HuH-7.5 (cell line): Measurements from ENCODE around the gene HIP1.
A peak's percentile ranks its signal among the peaks of the same experiment; 100 is the strongest.
"Not testable (repeated sequence)": the region's sequence is repeated elsewhere in the genome, so short reads cannot be mapped to it uniquely, and the experiment has no call there.

Source experiments
- DNase-seq: peaks from one replicate; pipeline ENCODE4 v3.0.0; 2011; ENCODE audit warnings: low spot score

Gene HIP1

DNA sequence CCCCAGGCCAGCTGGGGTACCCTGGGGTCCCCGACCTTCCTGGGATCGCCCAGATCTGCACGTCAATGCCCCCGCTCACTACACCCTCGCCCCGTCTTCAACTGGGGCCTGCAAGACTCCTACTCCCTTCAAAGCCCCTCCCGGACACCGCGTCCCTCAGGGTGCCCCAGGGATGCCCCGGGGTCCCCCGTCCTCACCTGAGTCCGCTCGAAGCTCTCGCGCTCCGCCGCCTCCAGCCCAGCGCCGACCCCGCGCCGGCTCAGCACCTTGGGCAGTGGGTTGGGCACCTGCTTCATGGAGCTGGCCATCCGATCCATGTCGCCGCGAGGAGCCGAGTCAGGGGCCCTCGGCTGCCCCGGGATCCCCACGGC, at the start of gene HIP1:
HIP1 (minus strand) TSS at position 338 of the 371 bp plus-strand sequence; CDS start at position 317, 21 bp downstream.
- no peak for DNase-seq

DNA sequence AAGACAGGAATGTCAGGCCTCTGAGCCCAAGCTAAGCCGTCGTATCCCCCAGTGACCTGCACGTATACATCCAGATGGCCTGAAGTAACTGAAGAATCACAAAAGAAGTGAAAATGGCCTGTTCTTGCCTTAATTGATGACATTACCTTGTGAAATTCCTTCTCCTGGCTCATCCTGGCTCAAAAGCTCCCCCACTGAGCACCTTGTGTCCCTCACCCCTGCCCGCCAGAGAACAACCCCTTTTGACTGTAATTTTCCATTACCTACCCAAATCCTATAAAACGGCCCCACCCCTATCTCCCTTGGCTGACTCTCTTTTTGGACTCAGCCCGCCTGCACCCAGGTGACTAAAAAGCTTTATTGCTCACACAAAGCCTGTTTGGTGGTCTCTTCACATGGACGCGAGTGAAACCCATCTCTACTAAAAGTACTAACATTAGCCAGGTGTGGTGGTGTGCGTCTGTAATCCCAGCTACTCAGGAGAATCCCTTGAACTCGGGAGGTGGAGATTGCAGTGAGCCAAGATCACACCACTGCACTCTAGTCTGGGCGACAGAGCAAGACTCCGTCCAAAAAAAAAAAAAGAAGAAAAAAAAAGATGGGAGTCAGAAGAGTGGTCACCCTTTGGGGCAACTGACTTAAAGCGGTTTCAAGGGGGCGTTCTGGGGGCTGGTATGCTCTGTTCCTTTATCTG, 49.6 kb upstream of the HIP1 start:
- not testable (repeated sequence) for DNase-seq

DNA sequence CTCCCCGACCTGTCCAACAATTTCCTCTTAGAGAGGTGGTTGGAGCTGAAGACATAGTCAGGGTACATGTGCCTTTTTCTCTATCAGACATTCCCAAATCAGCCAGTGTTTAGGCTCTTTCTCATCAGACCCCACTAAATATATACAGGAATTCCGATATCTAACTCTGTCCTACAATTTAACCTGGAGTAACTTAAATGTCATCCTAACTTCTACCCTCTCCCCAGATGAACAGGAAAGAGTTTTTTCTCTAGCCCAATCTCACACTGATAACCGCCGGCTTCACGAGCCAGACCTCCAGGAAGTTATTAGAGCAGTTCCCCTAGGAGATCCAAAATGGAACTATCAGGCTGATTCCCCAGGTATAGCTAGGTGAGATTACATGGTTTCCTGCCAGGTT, 44.3 kb upstream of the HIP1 start:
- DNase-seq, result not testable (repeated sequence)

DNA sequence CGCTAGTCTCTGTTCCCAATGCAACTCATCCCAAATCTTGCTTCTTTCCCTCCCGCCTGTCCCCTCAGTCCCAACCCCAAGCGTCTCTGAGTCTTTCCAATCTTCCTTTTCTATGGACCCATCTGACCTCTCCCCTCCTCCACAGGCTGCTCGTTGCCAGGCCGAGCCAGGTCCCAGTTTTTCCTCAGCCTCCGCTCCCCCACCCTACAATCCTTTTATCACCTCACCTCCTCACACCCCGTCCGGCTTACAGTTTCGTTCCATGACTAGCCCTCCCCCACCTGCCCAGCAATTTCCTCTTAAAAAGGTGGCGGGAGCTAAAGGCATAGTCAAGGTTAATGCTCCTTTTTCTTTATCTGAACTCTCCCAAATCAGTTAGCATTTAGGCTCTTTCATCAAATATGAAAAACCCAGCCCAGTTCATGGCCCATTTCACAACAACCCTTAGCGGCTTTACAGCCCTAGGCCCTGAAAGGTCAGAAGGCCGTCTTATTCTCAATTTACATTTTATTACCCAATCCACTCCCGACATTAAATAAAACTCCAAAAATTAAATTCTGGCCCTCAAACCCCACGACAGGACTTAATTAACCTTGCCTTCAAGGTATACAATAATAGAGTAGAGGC, 42.0 kb upstream of the HIP1 start:
- not testable (repeated sequence) for DNase-seq

DNA sequence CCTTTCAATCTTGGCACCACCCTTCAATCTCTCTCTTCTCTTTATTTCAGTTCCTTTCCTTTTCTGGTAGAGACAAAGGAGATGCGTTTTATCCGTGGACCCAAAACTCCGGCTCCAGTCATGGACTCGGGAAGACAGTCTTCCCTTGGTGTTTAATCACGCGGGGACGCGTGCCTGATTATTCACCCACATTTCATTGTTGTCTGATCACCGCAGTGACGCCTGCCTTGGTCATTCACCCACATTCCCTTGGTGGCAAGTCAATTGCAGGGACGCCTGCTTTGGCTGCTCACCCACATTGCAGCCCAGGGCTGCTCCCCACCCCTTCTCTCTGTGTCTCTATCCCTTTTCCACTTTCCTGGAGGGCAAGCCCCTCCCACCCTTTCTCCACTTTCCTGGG, 40.8 kb upstream of the HIP1 start:
- DNase-seq, result not testable (repeated sequence)

DNA sequence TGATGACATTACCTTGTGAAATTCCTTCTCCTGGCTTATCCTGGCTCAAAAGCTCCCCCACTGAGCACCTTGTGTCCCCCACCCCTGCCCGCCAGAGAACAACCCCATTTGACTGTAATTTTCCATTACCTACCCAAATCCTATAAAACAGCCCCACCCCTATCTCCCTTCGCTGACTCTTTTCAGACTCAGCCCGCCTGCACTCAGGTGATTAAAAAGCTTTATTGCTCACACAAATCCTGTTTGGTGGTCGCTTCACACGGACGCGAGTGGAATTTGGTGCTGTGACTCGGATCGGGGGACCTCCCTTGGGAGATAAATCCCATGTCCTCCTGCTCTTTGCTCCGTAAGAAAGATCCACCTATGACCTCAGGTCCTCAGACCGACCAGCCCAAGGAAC, 40.3 kb upstream of the HIP1 start:
- DNase-seq, result not testable (repeated sequence)

GRCh38 chr7:75776295-75776971, 37.7 kb upstream of the HIP1 start:
- no peak for DNase-seq

- DNase-seq, result not testable (repeated sequence)
Measured at GRCh38 chr7:75773958-75774357, 35.2 kb upstream of the HIP1 start.

GRCh38 chr7:75772081-75773077, 33.6 kb upstream of the HIP1 start, which contains the start of gene CCL26:
Gene CCL26, minus strand, starts transcription at chr7:75772211. Its CDS starts 35 bp downstream, at chr7:75772176.
- DNase-seq, result no peak

DNA sequence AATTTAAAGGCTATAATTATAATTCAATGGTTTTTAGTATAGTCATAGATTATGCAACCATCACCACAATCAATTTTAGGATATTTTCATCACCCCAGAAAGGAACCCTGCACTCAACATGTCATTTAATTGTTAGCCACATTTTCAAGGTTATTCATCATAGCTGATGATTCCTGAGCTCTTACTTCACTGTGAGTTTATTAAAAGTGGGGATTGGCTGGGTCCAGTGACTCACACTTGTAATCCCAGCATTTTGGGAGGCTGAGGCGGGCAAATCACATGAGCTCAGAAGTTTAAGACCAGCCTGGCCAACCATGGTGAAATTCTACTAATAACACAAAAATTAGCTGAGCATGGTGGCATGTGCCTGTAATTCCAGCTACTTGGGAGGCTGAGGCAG, 32.5 kb upstream of the HIP1 start:
- no peak for DNase-seq

GRCh38 chr7:75762350-75762917, 23.7 kb upstream of the HIP1 start:
- DNase-seq, result peak; percentile 63

DNA sequence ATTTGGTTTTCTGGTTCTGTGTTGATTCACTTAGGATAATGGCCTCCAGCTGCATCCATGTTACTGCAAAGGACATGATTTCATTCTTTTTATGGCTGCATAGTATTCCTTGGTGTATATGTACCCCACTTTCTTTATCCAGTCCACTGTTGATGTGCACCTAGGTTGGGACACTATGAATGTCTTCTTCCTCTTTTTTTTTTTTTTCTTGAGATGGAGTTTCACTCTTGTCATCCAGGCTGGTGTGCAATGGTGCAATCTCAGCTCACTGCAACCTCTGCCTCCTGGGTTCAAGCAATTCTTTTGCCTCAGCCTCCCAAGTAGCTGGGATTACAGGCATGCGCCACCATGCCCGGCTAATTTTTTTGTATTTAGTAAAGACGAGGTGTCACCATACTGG, 23.1 kb upstream of the HIP1 start:
- not testable (repeated sequence) for DNase-seq

GRCh38 chr7:75758491-75758890, 19.8 kb upstream of the HIP1 start:
- no peak for DNase-seq

- no peak for DNase-seq
Measured at GRCh38 chr7:75757860-75758259, 19.1 kb upstream of the HIP1 start.

- peak; percentile 33 for DNase-seq
Measured at GRCh38 chr7:75756991-75757676, 18.4 kb upstream of the HIP1 start.

- no peak for DNase-seq
Measured at GRCh38 chr7:75756206-75756990, 17.7 kb upstream of the HIP1 start.

DNA sequence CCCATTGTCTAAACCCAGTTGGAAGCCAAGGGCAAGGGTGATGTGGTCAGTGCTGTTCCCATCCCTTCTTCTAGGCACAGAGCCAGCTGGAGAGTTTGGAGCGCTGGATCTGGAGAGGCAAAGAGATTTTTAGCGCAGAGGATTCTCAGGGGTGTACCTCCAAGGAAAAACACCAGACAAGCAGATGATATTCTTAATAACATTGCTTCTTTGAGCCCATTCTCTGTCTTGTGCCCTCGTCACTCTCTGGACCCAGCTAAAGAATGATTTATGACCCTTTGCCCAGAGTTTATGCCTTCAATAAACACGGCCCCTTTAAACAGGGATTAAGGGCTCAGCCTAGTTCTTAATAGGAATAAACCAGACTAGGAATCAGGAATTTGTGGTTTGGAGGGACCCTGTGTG, 4.7 kb upstream of the HIP1 start:
- no peak for DNase-seq

DNA sequence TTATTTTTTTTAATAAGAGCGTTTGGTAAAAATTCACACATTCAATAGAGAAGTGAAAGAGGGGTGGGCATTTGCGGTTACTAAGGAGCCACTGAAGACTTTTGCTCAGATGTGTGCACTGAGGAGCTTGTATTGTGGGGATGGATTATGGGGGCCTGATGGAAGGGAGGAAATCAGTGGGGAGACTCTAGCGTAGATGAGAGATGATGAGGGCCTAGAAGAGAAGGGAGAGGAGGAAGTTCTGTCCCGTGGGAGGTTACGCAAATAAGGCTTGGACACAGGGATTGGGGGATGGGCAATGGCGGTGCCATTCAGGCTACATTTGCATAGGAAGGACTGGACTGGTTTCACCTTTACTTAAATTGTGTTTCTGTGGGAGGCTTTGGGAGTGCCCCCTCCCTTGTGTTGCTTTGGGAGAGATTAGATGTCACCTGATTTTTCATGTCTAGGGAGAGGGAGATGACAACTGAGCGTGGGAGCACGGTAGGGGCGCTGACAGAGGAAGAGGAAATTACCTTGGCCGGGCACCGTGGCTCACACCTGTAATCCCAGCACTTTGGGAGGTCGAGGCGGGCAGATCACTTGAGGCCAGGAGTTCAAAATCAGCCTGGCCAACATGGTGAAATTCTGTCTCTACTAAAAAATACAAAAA, 2.2 kb upstream of the HIP1 start:
- DNase-seq, result no peak

GRCh38 chr7:75739796-75740672, 1.3 kb upstream of the HIP1 start:
- DNase-seq, result no peak
